ENCODE results near the gene DLST.

DLST gene

GRCh38 chr14:74918380-74918779 is 36.7 kb downstream of the DLST start:
- intact Hi-C loops (cut with DNase I; ENCODE audit: low total_unique reads): no loop called here
- H3K27me3 ChIP-seq: no peaks in the 10 kb centered on the region
- H3K36me3 ChIP-seq: peaks cover 0 to 8% (median 7%) of the 10 kb centered on the region in 3 donors
- peaks cover 0 to 34% (median 24%) of the 10 kb centered on the region in 4 donors for H3K4me1 ChIP-seq
- peak overlapping the region; percentile 57 to 58 for H3K27ac ChIP-seq
- H3K9me3 ChIP-seq: no peaks in the 10 kb centered on the region
- DNase-seq: peak in 1 of 2 donors; percentile 60
- no peak for TF ChIP-seq CTCF (IDR thresholded peaks at IDR 0.05)
- H3K4me3 ChIP-seq: no peak overlapping the region

- no peak overlapping the region for H3K27ac ChIP-seq
- H3K36me3 ChIP-seq: peaks cover 0 to 8% (median 7%) of the 10 kb centered on the region in 3 donors
- H3K9me3 ChIP-seq: no peaks in the 10 kb centered on the region
- intact Hi-C loops (cut with DNase I; ENCODE audit: low total_unique reads): no loop called here
- no peak overlapping the region for H3K4me3 ChIP-seq
- peak in 1 of 2 donors; percentile 56 for DNase-seq
- H3K4me1 ChIP-seq: peaks cover 0 to 32% (median 27%) of the 10 kb centered on the region in 4 donors
- H3K27me3 ChIP-seq: no peaks in the 10 kb centered on the region
- no peak for TF ChIP-seq CTCF (IDR thresholded peaks at IDR 0.05)
Observed at GRCh38 chr14:74919421-74920165, 37.9 kb downstream of the DLST start.

- peak in 1 of 2 donors; percentile 56 for DNase-seq
- intact Hi-C loops (cut with DNase I; ENCODE audit: low total_unique reads): no loop called here
- no peak for TF ChIP-seq CTCF (IDR thresholded peaks at IDR 0.05)
- Histone ChIP-seq H3K9me3 (no peaks in the 10 kb centered on the region), H3K27ac (no peak overlapping the region), H3K4me3 (no peak overlapping the region), H3K27me3 (no peaks in the 10 kb centered on the region), H3K36me3 (peaks cover 0 to 8% (median 7%) of the 10 kb centered on the region in 3 donors), H3K4me1 (peaks cover 0 to 31% (median 27%) of the 10 kb centered on the region in 4 donors)
Observed at GRCh38 chr14:74920281-74920680, 38.6 kb downstream of the DLST start.

- Histone ChIP-seq H3K4me3 (no peak overlapping the region), H3K27me3 (no peaks in the 10 kb centered on the region), H3K27ac (no peak overlapping the region), H3K9me3 (no peaks in the 10 kb centered on the region), H3K4me1 (peaks cover 0 to 31% (median 27%) of the 10 kb centered on the region in 4 donors), H3K36me3 (peaks cover 0 to 8% (median 7%) of the 10 kb centered on the region in 3 donors)
- intact Hi-C loops (cut with DNase I; ENCODE audit: low total_unique reads): no loop called here
- no peak for TF ChIP-seq CTCF (IDR thresholded peaks at IDR 0.05)
- peak in 1 of 2 donors; percentile 52 for DNase-seq
Observed at GRCh38 chr14:74921053-74921620, 39.4 kb downstream of the DLST start.

GRCh38 chr14:74921987-74922751 is 40.5 kb downstream of the DLST start:
- Histone ChIP-seq H3K4me3 (peak overlapping the region; percentile 57 to 67), H3K36me3 (peaks cover 0 to 8% (median 7%) of the 10 kb centered on the region in 3 donors), H3K27ac (peak overlapping the region; percentile 59 to 68), H3K4me1 (peaks cover 0 to 26% (median 23%) of the 10 kb centered on the region in 4 donors), H3K9me3 (no peaks in the 10 kb centered on the region), H3K27me3 (no peaks in the 10 kb centered on the region)
- TF ChIP-seq CTCF (IDR thresholded peaks at IDR 0.05): no peak
- intact Hi-C loops (cut with DNase I; ENCODE audit: low total_unique reads): no loop called here
- DNase-seq: peak in 1 of 2 donors; percentile 48
